ENCODE results near the gene HDAC1. TPM values are rescaled to one million over a fixed set of nuclear protein-coding genes. Genes with fewer than 3 reads are reported as not detected.

Gene HDAC1
- polyA plus RNA-seq, 1 of the 3 experiments (the other 2 are of a cell fraction), result 172 TPM

GRCh38 chr1:32363713-32364112 is 71.8 kb downstream of the HDAC1 start:
- ChIA-PET POLR2A (no interaction called here), CTCF (no interaction called here)
- H3K9ac ChIP-seq, result no peak overlapping the region

GRCh38 chr1:32364836-32365235 is 73.0 kb downstream of the HDAC1 start:
- Histone ChIP-seq H3K4me2 (no peak overlapping the region), H3K36me3 (replicated peaks in 1 of 2; ENCODE audit: control insufficient read depth in 1 of 2, insufficient read depth in 2 of 2, low read length in 1 of 2) (peaks cover 13 to 47% of the 10 kb centered on the region in 2 experiments), H3K27ac (ENCODE audit: low read depth in 2 of 2, low read length in 1 of 2) (no peak overlapping the region), H3K4me1 (ENCODE audit: control insufficient read depth in 1 of 2, insufficient read depth in 2 of 2, low read depth in 1 of 2, low read length in 1 of 2) (no peaks in the 10 kb centered on the region), H3K9ac (no peak overlapping the region), H3K9me3 (no peaks in the 10 kb centered on the region), H3K4me3 (ENCODE audit: low read depth in 2 of 2, low read length in 1 of 2) (no peak overlapping the region), H3K79me2 (ENCODE audit: insufficient read depth) (no peaks in the 10 kb centered on the region), H3K27me3 (ENCODE audit: insufficient read depth) (no peaks in the 10 kb centered on the region), H3F3A (replicated peaks; ENCODE audit: insufficient read depth) (peaks cover 6% of the 10 kb centered on the region), H3K9me2 (no peaks in the 10 kb centered on the region), H2AFZ (ENCODE audit: low read depth) (no peak overlapping the region), H4K20me1 (ENCODE audit: insufficient read depth) (no peaks in the 10 kb centered on the region)
- POLR2A ChIA-PET, result no interaction called here
- no peak for TF ChIP-seq CHD2 (IDR thresholded peaks at IDR 0.05; ENCODE audit: low read length, partially characterized antibody)
- TF ChIP-seq SMC3 (IDR thresholded peaks at IDR 0.05; ENCODE audit: low read depth, low read length), result no peak
- no peak for TF ChIP-seq PBX3 (IDR thresholded peaks at IDR 0.05)
- no peak for TF ChIP-seq GABPA (IDR thresholded peaks at IDR 0.05; ENCODE audit: low read depth)
- no peak for TF ChIP-seq IRF3 (IDR thresholded peaks at IDR 0.05; ENCODE audit: low read depth, low read length)
- TF ChIP-seq EP300 (IDR thresholded peaks at IDR 0.05; ENCODE audit: borderline replicate concordance in 1 of 2, low read depth in 1 of 2, low read length in 1 of 2), result no peak
- no peak for TF ChIP-seq FOSL2 (IDR thresholded peaks at IDR 0.05; ENCODE audit: borderline replicate concordance, low read depth)
- TF ChIP-seq FOXJ3 (CRISPR knock-in tag; IDR thresholded peaks at IDR 0.05), result no peak
- TF ChIP-seq NFIC (IDR thresholded peaks at IDR 0.05; ENCODE audit: borderline replicate concordance), result no peak
- TF ChIP-seq YY1 (IDR thresholded peaks at IDR 0.05; ENCODE audit: low read depth), result no peak
- DNase-seq, result no peak
- 80% methylated on average over 3 of the region's 5 CpGs for WGBS (ENCODE audit: low lambda C conversion rate)
- CTCF ChIA-PET, result no interaction called here

More at GRCh38 chr1:32363713-32364112, 71.8 kb downstream of the HDAC1 start:
- H4K20me1 ChIP-seq (ENCODE audit: insufficient read depth), result no peaks in the 10 kb centered on the region
- H3K79me2 ChIP-seq (ENCODE audit: insufficient read depth), result no peaks in the 10 kb centered on the region
- H3K4me1 ChIP-seq (ENCODE audit: control insufficient read depth in 1 of 2, insufficient read depth in 2 of 2, low read depth in 1 of 2, low read length in 1 of 2), result no peaks in the 10 kb centered on the region
- no peaks in the 10 kb centered on the region for H3K9me3 ChIP-seq
- no peak overlapping the region for H3K27ac ChIP-seq (ENCODE audit: low read depth in 2 of 2, low read length in 1 of 2)
- H2AFZ ChIP-seq (ENCODE audit: low read depth), result no peak overlapping the region
- TF ChIP-seq NRF1 (IDR thresholded peaks at IDR 0.05; ENCODE audit: low read depth, low read length) (no peak), CHD2 (IDR thresholded peaks at IDR 0.05; ENCODE audit: low read length, partially characterized antibody) (no peak), MXI1 (IDR thresholded peaks at IDR 0.05; ENCODE audit: low read depth, low read length) (no peak), TAF1 (IDR thresholded peaks at IDR 0.05; ENCODE audit: borderline replicate concordance, low read depth, low read length) (no peak), RAD21 (IDR thresholded peaks at IDR 0.05; ENCODE audit: low read length) (no peak), ZBTB33 (IDR thresholded peaks at IDR 0.05; ENCODE audit: borderline replicate concordance, low read depth) (no peak), EZH2phosphoT487 (IDR thresholded peaks at IDR 0.05; ENCODE audit: borderline replicate concordance, low read depth) (no peak), GABPA (IDR thresholded peaks at IDR 0.05; ENCODE audit: low read depth) (no peak)
- H3K4me3 ChIP-seq (ENCODE audit: low read depth in 2 of 2, low read length in 1 of 2), result no peak overlapping the region
- H3F3A ChIP-seq (replicated peaks; ENCODE audit: insufficient read depth), result peaks cover 6% of the 10 kb centered on the region
- H3K9me2 ChIP-seq, result no peaks in the 10 kb centered on the region
- H3K4me2 ChIP-seq, result no peak overlapping the region
- DNase-seq, result no peak
- WGBS (ENCODE audit: low lambda C conversion rate), result 96% methylated on average over 4 of the region's 12 CpGs
- H3K36me3 ChIP-seq (replicated peaks in 1 of 2; ENCODE audit: control insufficient read depth in 1 of 2, insufficient read depth in 2 of 2, low read length in 1 of 2), result peaks cover 7 to 47% of the 10 kb centered on the region in 2 experiments
- H3K27me3 ChIP-seq (ENCODE audit: insufficient read depth), result no peaks in the 10 kb centered on the region
